ENCODE data around the gene SCCPDH. TPM values are rescaled to one million over a fixed set of nuclear protein-coding genes. Genes with fewer than 3 reads are reported as not detected.

The SCCPDH gene
- total and polyA plus RNA-seq, 2 donors (not counting 1 experiment from before 2014, with no cell fraction given): 47.8 to 58.0 TPM

- Histone ChIP-seq H3K36me3 (ENCODE audit: control insufficient read depth, insufficient read depth, low read length) (no peaks in the 10 kb centered on the region), H4K20me1 (ENCODE audit: control insufficient read depth, extremely low read depth, insufficient read depth, low read length) (no peaks in the 10 kb centered on the region), H3K79me2 (ENCODE audit: control insufficient read depth, insufficient read depth, low read length) (no peaks in the 10 kb centered on the region), H3K27ac (ENCODE audit: insufficient read depth, low read length) (no peak overlapping the region), H2AFZ (ENCODE audit: low read length) (no peak overlapping the region), H3K27me3 (ENCODE audit: control insufficient read depth, insufficient read depth, low read length) (no peaks in the 10 kb centered on the region), H3K4me1 (ENCODE audit: control insufficient read depth, extremely low read depth, insufficient read depth, low read length) (peaks cover 3% of the 10 kb centered on the region), H3K9ac (ENCODE audit: insufficient read depth, low read length) (no peak overlapping the region), H3K9me3 (ENCODE audit: control insufficient read depth, insufficient read depth, low read depth, low read length) (no peaks in the 10 kb centered on the region), H3K4me2 (ENCODE audit: extremely low read depth, insufficient read depth, low read length) (no peak overlapping the region), H3K4me3 (replicated peaks in 1 of 4; ENCODE audit: control extremely low read depth in 1 of 4, insufficient read depth in 1 of 4, low read depth in 3 of 4, low read length in 4 of 4) (no peak overlapping the region)
- TF ChIP-seq CTCF (conservative IDR thresholded peaks at IDR 0.05 in 1 of 2, IDR thresholded peaks at IDR 0.05 in 1 of 2; ENCODE audit: low read depth in 1 of 2, low read length in 2 of 2) (no peak), EZH2 (IDR thresholded peaks at IDR 0.05; ENCODE audit: low read length, missing control alignments) (no peak)
- no peak for DNase-seq (ENCODE audit: low read depth in 2 of 2)
These were observed 66.6 kb downstream of the SCCPDH start for GRCh38 chr1:246790833-246791232.

- Histone ChIP-seq H3K4me3 (replicated peaks in 1 of 4; ENCODE audit: control extremely low read depth in 1 of 4, insufficient read depth in 1 of 4, low read depth in 3 of 4, low read length in 4 of 4) (no peak overlapping the region), H2AFZ (ENCODE audit: low read length) (no peak overlapping the region), H3K27ac (ENCODE audit: insufficient read depth, low read length) (no peak overlapping the region), H3K36me3 (ENCODE audit: control insufficient read depth, insufficient read depth, low read length) (no peaks in the 10 kb centered on the region), H3K9ac (ENCODE audit: insufficient read depth, low read length) (no peak overlapping the region), H3K79me2 (ENCODE audit: control insufficient read depth, insufficient read depth, low read length) (no peaks in the 10 kb centered on the region), H3K4me2 (ENCODE audit: extremely low read depth, insufficient read depth, low read length) (no peak overlapping the region), H4K20me1 (ENCODE audit: control insufficient read depth, extremely low read depth, insufficient read depth, low read length) (no peaks in the 10 kb centered on the region), H3K9me3 (ENCODE audit: control insufficient read depth, insufficient read depth, low read depth, low read length) (no peaks in the 10 kb centered on the region), H3K4me1 (ENCODE audit: control insufficient read depth, extremely low read depth, insufficient read depth, low read length) (peaks cover 3% of the 10 kb centered on the region), H3K27me3 (ENCODE audit: control insufficient read depth, insufficient read depth, low read length) (no peaks in the 10 kb centered on the region)
- DNase-seq (ENCODE audit: low read depth in 2 of 2): no peak
- no peak for TF ChIP-seq CTCF (conservative IDR thresholded peaks at IDR 0.05 in 1 of 2, IDR thresholded peaks at IDR 0.05 in 1 of 2; ENCODE audit: low read depth in 1 of 2, low read length in 2 of 2)
- TF ChIP-seq EZH2 (IDR thresholded peaks at IDR 0.05; ENCODE audit: low read length, missing control alignments): no peak
These were observed 67.2 kb downstream of the SCCPDH start for GRCh38 chr1:246791303-246791918.

- H2AFZ ChIP-seq (ENCODE audit: low read length): no peak overlapping the region
These were observed 68.4 kb downstream of the SCCPDH start for GRCh38 chr1:246792603-246793002.

More at GRCh38 chr1:246792603-246793002, 68.4 kb downstream of the SCCPDH start:
- no peak overlapping the region for H3K4me3 ChIP-seq (replicated peaks in 1 of 4; ENCODE audit: control extremely low read depth in 1 of 4, insufficient read depth in 1 of 4, low read depth in 3 of 4, low read length in 4 of 4)
- H3K4me1 ChIP-seq (ENCODE audit: control insufficient read depth, extremely low read depth, insufficient read depth, low read length): peaks cover 3% of the 10 kb centered on the region
- H3K27ac ChIP-seq (ENCODE audit: insufficient read depth, low read length): no peak overlapping the region
- no peak overlapping the region for H3K9ac ChIP-seq (ENCODE audit: insufficient read depth, low read length)
- no peaks in the 10 kb centered on the region for H4K20me1 ChIP-seq (ENCODE audit: control insufficient read depth, extremely low read depth, insufficient read depth, low read length)
- H3K36me3 ChIP-seq (ENCODE audit: control insufficient read depth, insufficient read depth, low read length): no peaks in the 10 kb centered on the region
- H3K79me2 ChIP-seq (ENCODE audit: control insufficient read depth, insufficient read depth, low read length): no peaks in the 10 kb centered on the region
- no peak for TF ChIP-seq CTCF (conservative IDR thresholded peaks at IDR 0.05 in 1 of 2, IDR thresholded peaks at IDR 0.05 in 1 of 2; ENCODE audit: low read depth in 1 of 2, low read length in 2 of 2)
- TF ChIP-seq EZH2 (IDR thresholded peaks at IDR 0.05; ENCODE audit: low read length, missing control alignments): no peak
- DNase-seq (ENCODE audit: low read depth in 2 of 2): no peak
- no peaks in the 10 kb centered on the region for H3K9me3 ChIP-seq (ENCODE audit: control insufficient read depth, insufficient read depth, low read depth, low read length)
- H3K4me2 ChIP-seq (ENCODE audit: extremely low read depth, insufficient read depth, low read length): no peak overlapping the region
- H3K27me3 ChIP-seq (ENCODE audit: control insufficient read depth, insufficient read depth, low read length): no peaks in the 10 kb centered on the region

All from fibroblast of lung (primary cell).